Measurements from ENCODE around the gene ITPA. TPM values are rescaled to one million over a fixed set of nuclear protein-coding genes. Genes with fewer than 3 reads are reported as not detected.

The ITPA gene
- total and polyA plus RNA-seq, 2 of the 13 experiments (the other 11 are each of a cell fraction or from before 2014, with no cell fraction given): 60.1 to 103 TPM

- TF ChIP-seq ZMYM4 (CRISPR knock-in tag; IDR thresholded peaks at IDR 0.05) (0 out of 2 replicates have a peak, but pooled peaks have one; percentile 55), TRAFD1 (CRISPR knock-in tag; IDR thresholded peaks at IDR 0.05; ENCODE audit: borderline replicate concordance) (no peak), RAD51 (IDR thresholded peaks at IDR 0.05; ENCODE audit: borderline replicate concordance) (no peak), THAP9 (CRISPR knock-in tag; IDR thresholded peaks at IDR 0.05; ENCODE audit: borderline replicate concordance) (peak; percentile 69; the same call in 1 of the 2 replicates), HNRNPLL (IDR thresholded peaks at IDR 0.05; ENCODE audit: low read depth, low read length, poor library complexity, severe bottlenecking) (no peak), CCAR2 (optimal IDR thresholded peaks at IDR 0.05; ENCODE audit: low read depth, low read length) (no peak), NFYB (CRISPR knock-in tag; IDR thresholded peaks at IDR 0.05) (no peak; the same call in 1 of the 2 replicates), SNAPC4 (CRISPR knock-in tag; IDR thresholded peaks at IDR 0.05) (no peak), ZNF557 (CRISPR knock-in tag; IDR thresholded peaks at IDR 0.05) (no peak), GLI4 (CRISPR knock-in tag; IDR thresholded peaks at IDR 0.05; ENCODE audit: borderline replicate concordance) (no peak), NONO (IDR thresholded peaks at IDR 0.05) (no peak), NONO (CRISPR knock-in tag; conservative IDR thresholded peaks at IDR 0.05) (peak; percentile 93), BCL3 (CRISPR knock-in tag; IDR thresholded peaks at IDR 0.05) (no peak), PAWR (CRISPR knock-in tag; IDR thresholded peaks at IDR 0.05; ENCODE audit: borderline replicate concordance) (peak; percentile 33; the same call in 1 of the 2 replicates), PAF1 (CRISPR knock-in tag; IDR thresholded peaks at IDR 0.05) (peak; percentile 3; the same call in 1 of the 2 replicates), ZBTB14 (CRISPR knock-in tag; IDR thresholded peaks at IDR 0.05) (no peak)
Measured at GRCh38 chr20:3224681-3225421, 15.6 kb downstream of the ITPA start (continued).

Data from HepG2 (cell line).